ENCODE measurements around the gene ARRB2. TPM values are rescaled to one million over a fixed set of nuclear protein-coding genes. Genes with fewer than 3 reads are reported as not detected.

Gene ARRB2
- total RNA-seq, 3 donors from 2014 or later (not counting 1 experiment from before 2014, with no cell fraction given), result 314 to 374 (median 335) TPM

DNA sequence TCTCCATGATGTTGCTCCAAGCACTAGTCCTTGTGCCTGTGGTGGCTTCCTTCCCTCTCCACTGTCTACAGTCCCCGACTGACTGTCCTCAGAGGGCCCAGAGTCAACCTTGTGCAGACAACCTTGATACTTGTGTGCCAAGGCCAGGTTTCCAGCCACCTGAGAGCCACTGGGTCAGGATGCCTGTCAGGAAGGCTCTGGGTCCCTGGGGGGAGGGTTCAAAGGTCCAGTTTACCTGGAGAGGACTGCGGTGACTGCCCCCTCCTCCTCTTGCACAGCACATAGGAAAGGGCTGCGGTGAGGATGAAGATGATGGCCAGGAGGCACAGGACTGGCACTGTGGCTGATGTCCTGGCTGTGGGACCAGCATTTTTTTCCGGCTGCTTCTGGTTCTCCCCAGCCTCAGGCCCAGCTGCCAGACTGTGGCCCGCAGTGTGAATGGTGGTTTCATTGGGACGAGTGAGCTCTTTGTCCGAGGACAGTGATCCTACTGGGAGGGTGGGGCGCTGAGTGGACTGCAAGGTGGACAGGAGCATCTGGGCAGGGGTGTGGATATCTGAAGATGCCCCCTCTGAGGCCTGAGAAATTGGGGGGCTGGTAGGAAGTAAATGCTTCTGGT, 24.5 kb downstream of the ARRB2 start:
- no peak overlapping the region for H3K27ac Mint-ChIP-seq
- Histone ChIP-seq H3K4me1 (ENCODE audit: control insufficient read depth, insufficient read depth, low read length) (peaks cover 50% of the 10 kb centered on the region), H3K27me3 (ENCODE audit: control insufficient read depth, insufficient read depth, low read length) (peaks cover 11% of the 10 kb centered on the region), H3K27ac (ENCODE audit: low read length) (no peak overlapping the region), H3K9me3 (ENCODE audit: control insufficient read depth, insufficient read depth, low read length) (no peaks in the 10 kb centered on the region), H3K4me3 (ENCODE audit: low read length) (no peak overlapping the region), H3K36me3 (ENCODE audit: control insufficient read depth, insufficient read depth, low read length) (no peaks in the 10 kb centered on the region)
- WGBS (ENCODE audit: insufficient coverage), result 97% methylated on average over 8 of the region's 8 CpGs
- H3K4me3 Mint-ChIP-seq, result no peak overlapping the region
- DNase-seq (no peak), ATAC-seq (no peak)
- H3K27me3 Mint-ChIP-seq (ENCODE audit: low read depth in 2 of 2), result peaks cover 10 to 16% of the 10 kb centered on the region in 2 donors
- TF ChIP-seq, protein P1, sequence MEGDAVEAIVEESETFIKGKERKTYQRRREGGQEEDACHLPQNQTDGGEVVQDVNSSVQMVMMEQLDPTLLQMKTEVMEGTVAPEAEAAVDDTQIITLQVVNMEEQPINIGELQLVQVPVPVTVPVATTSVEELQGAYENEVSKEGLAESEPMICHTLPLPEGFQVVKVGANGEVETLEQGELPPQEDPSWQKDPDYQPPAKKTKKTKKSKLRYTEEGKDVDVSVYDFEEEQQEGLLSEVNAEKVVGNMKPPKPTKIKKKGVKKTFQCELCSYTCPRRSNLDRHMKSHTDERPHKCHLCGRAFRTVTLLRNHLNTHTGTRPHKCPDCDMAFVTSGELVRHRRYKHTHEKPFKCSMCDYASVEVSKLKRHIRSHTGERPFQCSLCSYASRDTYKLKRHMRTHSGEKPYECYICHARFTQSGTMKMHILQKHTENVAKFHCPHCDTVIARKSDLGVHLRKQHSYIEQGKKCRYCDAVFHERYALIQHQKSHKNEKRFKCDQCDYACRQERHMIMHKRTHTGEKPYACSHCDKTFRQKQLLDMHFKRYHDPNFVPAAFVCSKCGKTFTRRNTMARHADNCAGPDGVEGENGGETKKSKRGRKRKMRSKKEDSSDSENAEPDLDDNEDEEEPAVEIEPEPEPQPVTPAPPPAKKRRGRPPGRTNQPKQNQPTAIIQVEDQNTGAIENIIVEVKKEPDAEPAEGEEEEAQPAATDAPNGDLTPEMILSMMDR (IDR thresholded peaks at IDR 0.05), result no peak
- intact Hi-C loops (cut with micrococcal nuclease), result no loop called here
- H3K4me1 Mint-ChIP-seq, result peaks cover 21 to 25% of the 10 kb centered on the region in 2 donors
- no peaks in the 10 kb centered on the region for H3K9me3 Mint-ChIP-seq
- no peaks in the 10 kb centered on the region for H3K36me3 Mint-ChIP-seq

DNA sequence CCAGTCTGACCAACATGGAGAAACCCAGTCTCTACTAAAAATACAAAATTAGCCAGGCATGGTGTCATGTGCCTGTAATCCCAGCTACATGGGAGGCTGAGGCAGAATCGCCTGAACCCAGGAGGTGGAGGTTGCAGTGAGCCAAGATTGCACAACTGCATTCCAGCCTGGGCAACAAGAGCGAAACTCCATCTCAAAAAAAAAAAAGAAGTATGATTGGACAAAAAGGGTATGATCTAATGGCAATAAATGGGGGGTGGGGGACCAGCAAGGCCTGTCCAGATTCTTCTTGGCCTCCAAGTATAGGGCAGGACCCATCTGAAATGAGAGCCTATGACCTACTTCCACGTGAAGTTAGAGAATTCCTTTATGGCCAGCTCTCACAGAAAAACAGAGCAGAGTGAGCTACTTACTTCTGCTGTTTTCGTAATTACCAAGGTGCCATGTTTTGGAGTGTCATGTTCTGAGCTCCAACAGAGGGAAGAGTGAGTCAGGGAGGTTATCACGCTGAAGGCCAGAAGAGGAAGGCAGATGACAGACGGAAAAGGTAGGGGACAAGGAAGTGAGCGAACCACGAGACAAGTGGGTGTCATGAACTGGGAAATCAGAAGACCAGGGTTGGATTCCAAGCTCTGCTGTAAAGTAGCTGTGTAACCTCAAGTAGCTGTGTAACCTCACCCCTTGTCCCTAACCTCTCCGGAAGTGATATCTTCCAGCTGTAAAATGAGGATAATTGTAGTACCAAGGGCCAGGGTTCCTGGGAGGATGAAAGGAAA, 25.6 kb downstream of the ARRB2 start:
- 59% methylated on average over 9 of the region's 9 CpGs for WGBS (ENCODE audit: insufficient coverage)
- H3K36me3 ChIP-seq (ENCODE audit: control insufficient read depth, insufficient read depth, low read length), result no peaks in the 10 kb centered on the region
- peaks cover 49% of the 10 kb centered on the region for H3K4me1 ChIP-seq (ENCODE audit: control insufficient read depth, insufficient read depth, low read length)
- TF ChIP-seq, protein P1 (IDR thresholded peaks at IDR 0.05), result no peak
- intact Hi-C loops (cut with micrococcal nuclease), result no loop called here
- no peaks in the 10 kb centered on the region for H3K9me3 Mint-ChIP-seq
- peaks cover 18 to 27% of the 10 kb centered on the region in 2 donors for H3K27me3 Mint-ChIP-seq (ENCODE audit: low read depth in 2 of 2)
- H3K4me3 Mint-ChIP-seq, result peak overlapping the region; percentile 17
- H3K27ac Mint-ChIP-seq, result no peak overlapping the region
- H3K27ac ChIP-seq (ENCODE audit: low read length), result no peak overlapping the region
- ATAC-seq (peak in 1 of 3 donors; percentile 9), DNase-seq (no peak)
- H3K4me1 Mint-ChIP-seq, result peaks cover 20 to 28% of the 10 kb centered on the region in 2 donors
- no peaks in the 10 kb centered on the region for H3K9me3 ChIP-seq (ENCODE audit: control insufficient read depth, insufficient read depth, low read length)
- no peak overlapping the region for H3K4me3 ChIP-seq (ENCODE audit: low read length)
- H3K27me3 ChIP-seq (ENCODE audit: control insufficient read depth, insufficient read depth, low read length), result peaks cover 16% of the 10 kb centered on the region
- H3K36me3 Mint-ChIP-seq, result no peaks in the 10 kb centered on the region

DNA sequence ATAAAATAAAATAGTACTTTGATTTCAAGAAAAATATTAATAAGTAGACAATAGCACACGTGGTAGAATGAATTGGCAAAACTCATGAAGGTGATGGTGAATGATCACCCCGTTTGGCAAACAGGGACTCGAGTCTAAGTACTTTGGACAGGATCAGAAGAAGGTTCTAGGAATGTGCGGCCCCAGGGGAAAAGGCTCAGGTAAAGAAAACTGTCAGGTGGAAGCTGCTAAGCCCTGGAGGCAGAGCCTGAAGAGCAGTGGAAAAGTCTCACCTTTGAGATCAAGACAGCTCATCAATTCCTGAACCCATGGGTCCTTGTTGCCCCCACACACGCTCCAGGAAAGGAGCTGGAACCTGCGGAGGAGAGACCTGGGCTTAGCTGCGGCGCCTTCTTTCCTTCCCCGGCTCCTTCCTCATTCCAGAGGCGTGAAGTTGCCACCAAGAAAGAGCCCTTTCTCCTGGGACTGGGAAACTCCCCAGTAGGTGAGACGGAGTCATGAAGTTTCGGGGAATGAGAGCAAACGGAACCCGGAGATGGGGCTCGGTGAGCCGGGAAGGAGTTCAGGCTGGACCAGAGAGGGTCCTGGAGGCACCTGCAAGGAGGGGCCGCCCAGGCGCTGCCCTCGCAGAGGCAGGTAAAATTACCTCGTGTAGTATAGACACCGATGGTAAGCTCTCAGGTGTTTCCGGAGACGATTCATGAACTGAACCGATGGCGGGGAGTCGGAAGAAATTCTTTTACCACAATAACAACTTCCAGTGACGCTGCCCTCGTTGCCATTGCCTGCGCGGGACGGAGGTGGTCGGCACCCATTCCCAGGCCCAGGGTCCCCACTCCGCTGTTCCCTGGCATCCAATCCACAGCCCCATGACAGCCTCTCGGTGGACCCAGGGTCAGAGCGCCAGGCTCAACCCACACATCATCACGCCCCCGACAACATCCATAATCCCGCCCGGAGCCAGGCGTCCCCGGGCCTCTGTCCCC, 28.0 kb downstream of the ARRB2 start:
- 12% methylated on average over 41 of the region's 41 CpGs for WGBS (ENCODE audit: insufficient coverage)
- H3K9me3 Mint-ChIP-seq, result no peaks in the 10 kb centered on the region
- H3K4me1 Mint-ChIP-seq, result peaks cover 16 to 23% of the 10 kb centered on the region in 2 donors
- intact Hi-C loops (cut with micrococcal nuclease), result no loop called here
- peak overlapping the region; percentile 55 for H3K4me3 ChIP-seq (ENCODE audit: low read length)
- H3K4me3 Mint-ChIP-seq, result peak overlapping the region; percentile 83
- TF ChIP-seq, protein P1 (IDR thresholded peaks at IDR 0.05), result no peak
- peak in 2 of 3 donors; percentile 11 to 14 for ATAC-seq
- peaks cover 16% of the 10 kb centered on the region for H3K27me3 ChIP-seq (ENCODE audit: control insufficient read depth, insufficient read depth, low read length)
- peak in 1 of 2 donors; percentile 66 for DNase-seq
- no peaks in the 10 kb centered on the region for H3K36me3 ChIP-seq (ENCODE audit: control insufficient read depth, insufficient read depth, low read length)
- H3K27me3 Mint-ChIP-seq (ENCODE audit: low read depth in 2 of 2), result peaks cover 18 to 38% of the 10 kb centered on the region in 2 donors
- H3K9me3 ChIP-seq (ENCODE audit: control insufficient read depth, insufficient read depth, low read length), result no peaks in the 10 kb centered on the region
- peak overlapping the region; percentile 18 to 56 for H3K27ac Mint-ChIP-seq
- H3K36me3 Mint-ChIP-seq, result no peaks in the 10 kb centered on the region
- peaks cover 29% of the 10 kb centered on the region for H3K4me1 ChIP-seq (ENCODE audit: control insufficient read depth, insufficient read depth, low read length)
- no peak overlapping the region for H3K27ac ChIP-seq (ENCODE audit: low read length)
